ENCODE data around the gene RGS7.

DNA sequence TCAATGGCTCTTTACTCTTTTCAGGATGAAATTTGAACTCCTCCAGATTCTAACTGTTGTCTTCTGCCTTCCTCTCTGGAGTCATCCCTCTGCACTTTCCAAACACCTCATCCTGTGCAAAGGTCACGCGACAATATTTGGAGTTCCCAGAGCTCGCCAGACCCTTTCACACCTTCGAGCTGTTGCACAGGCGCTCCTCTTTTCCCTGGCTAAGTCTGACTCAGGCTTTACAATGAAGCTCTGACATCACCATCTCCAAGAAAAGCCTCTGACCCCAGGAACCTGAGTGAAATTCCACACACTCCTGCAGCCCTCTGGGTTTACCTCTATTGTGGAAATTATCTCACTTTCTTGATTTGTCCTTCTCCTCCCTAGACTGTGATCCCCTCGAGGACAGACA, 270.3 kb downstream of the RGS7 start:
- TF ChIP-seq, protein P1, sequence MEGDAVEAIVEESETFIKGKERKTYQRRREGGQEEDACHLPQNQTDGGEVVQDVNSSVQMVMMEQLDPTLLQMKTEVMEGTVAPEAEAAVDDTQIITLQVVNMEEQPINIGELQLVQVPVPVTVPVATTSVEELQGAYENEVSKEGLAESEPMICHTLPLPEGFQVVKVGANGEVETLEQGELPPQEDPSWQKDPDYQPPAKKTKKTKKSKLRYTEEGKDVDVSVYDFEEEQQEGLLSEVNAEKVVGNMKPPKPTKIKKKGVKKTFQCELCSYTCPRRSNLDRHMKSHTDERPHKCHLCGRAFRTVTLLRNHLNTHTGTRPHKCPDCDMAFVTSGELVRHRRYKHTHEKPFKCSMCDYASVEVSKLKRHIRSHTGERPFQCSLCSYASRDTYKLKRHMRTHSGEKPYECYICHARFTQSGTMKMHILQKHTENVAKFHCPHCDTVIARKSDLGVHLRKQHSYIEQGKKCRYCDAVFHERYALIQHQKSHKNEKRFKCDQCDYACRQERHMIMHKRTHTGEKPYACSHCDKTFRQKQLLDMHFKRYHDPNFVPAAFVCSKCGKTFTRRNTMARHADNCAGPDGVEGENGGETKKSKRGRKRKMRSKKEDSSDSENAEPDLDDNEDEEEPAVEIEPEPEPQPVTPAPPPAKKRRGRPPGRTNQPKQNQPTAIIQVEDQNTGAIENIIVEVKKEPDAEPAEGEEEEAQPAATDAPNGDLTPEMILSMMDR (optimal IDR thresholded peaks at IDR 0.05 in 1 of 3, IDR thresholded peaks at IDR 0.05 in 1 of 3, conservative IDR thresholded peaks at IDR 0.05 in 1 of 3; ENCODE audit: extremely low read depth in 1 of 3, insufficient read depth in 2 of 3, low read length in 3 of 3) = no peak
- TF ChIP-seq EZH2 (IDR thresholded peaks at IDR 0.05; ENCODE audit: low read length) = no peak

Data from keratinocyte (primary cell).